ENCODE results near the gene SLC38A3.

The SLC38A3 gene

DNA sequence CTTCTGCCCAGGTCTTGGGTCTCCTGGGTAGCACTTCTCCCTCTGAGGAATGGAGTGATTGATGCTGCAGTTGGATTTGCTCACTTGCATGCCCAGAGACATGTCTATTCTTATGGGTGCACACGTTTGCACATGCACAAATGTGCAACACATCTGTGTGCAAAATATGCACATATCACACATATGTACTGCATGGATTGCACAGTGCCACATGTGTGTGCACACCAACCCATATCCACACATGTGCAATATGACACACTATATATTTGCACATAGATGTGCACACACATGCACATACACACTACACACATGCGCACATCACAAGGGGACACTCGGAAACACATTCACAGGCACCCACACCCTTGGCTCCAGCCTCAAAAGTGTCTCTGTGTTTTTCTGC lies 63.2 kb downstream of the SLC38A3 start:
- H3K9me3 ChIP-seq (ENCODE audit: low read depth, low read length) = no peaks in the 10 kb centered on the region
- H3K4me3 ChIP-seq = no peak overlapping the region
- H3K9ac ChIP-seq (ENCODE audit: insufficient read length) = no peak overlapping the region
- no peak overlapping the region for H3K27ac ChIP-seq
- H3K36me3 ChIP-seq (ENCODE audit: insufficient read depth, low read length) = no peaks in the 10 kb centered on the region
- no peak for DNase-seq (ENCODE audit: low read depth, low spot score)
- TF ChIP-seq EZH2 (IDR thresholded peaks at IDR 0.05) = no peak

DNA sequence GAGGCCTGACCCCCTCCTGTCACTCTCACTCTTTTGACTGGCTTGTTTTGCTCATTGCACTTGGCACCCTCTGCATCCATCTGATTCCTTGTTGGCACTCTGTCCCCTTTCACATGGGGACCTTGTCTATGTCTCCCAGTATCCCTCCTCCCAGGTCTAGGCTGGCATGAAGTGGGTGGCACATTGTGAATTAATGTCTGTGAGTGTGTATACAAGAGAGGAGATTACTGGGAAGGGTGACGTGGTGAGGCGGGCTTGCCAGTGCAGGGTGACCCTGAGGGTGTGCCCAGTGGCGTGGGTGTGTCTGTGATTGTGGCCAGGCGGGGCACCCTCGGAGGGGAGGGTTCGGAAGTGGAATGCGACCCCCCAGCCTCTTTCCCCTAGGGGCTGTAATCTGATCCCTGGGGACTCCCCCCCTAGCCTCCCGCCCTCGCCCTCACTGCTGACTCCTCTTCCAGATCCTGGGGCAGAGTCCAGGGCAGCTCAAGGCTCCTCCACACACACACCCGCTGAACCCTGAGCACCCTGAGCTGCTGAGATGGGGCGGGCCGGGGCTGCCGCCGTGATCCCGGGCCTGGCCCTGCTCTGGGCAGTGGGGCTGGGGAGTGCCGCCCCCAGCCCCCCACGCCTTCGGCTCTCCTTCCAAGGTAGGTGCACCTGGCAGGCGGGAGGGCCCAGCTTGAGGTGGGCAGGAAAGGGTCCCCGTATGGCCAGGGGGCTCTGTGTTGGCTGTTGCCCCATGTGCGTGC lies 63.8 kb downstream of the SLC38A3 start, which contains the start of gene SEMA3B:
Gene SEMA3B (plus strand): TSS at position 445 of the 749 bp plus-strand sequence. CDS start 94 bp downstream, at position 539.
- H3K27ac ChIP-seq = no peak within 1 kb of the TSS
- H3K4me3 ChIP-seq = no peak within 1 kb of the TSS
- TF ChIP-seq FOXP2 (optimal IDR thresholded peaks at IDR 0.05; ENCODE audit: control extremely low read depth, extremely low read length, insufficient read depth) (no peak), POLR2AphosphoS5 (IDR thresholded peaks at IDR 0.05; ENCODE audit: borderline replicate concordance, low read depth, low read length) (no peak), EZH2 (IDR thresholded peaks at IDR 0.05) (no peak)
- no peak within 1 kb of the TSS for H3K9ac ChIP-seq (ENCODE audit: insufficient read length)
- no peak for DNase-seq (ENCODE audit: low read depth, low spot score)
- H3K36me3 ChIP-seq (ENCODE audit: insufficient read depth, low read length) = no peaks in the 10 kb centered on the region
- no peaks in the 10 kb centered on the region for H3K9me3 ChIP-seq (ENCODE audit: low read depth, low read length)

DNA sequence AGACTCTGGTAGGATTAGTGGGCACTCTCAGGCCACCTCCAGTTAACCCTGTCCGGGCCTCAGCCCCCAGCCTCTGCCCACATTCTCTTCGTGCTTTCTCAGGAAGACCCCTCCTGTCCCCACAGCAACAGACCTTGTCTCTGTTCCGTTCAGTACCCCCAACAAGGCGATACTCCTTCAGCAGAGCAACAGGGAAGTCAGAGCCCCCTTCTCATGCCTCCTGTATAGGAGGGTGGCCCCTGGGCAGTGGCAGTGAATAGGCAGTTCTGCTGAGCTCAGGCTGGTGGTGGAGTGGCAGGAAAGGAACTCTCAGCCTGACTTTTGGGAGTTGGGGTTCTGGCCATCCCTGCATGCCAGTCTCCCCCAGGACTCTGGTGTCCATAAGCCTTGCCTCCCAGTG lies 64.4 kb downstream of the SLC38A3 start:
- H3K27ac ChIP-seq = no peak overlapping the region
- no peak overlapping the region for H3K9ac ChIP-seq (ENCODE audit: insufficient read length)
- no peaks in the 10 kb centered on the region for H3K9me3 ChIP-seq (ENCODE audit: low read depth, low read length)
- no peak overlapping the region for H3K4me3 ChIP-seq
- DNase-seq (ENCODE audit: low read depth, low spot score) = no peak
- TF ChIP-seq FOXP2 (optimal IDR thresholded peaks at IDR 0.05; ENCODE audit: control extremely low read depth, extremely low read length, insufficient read depth) = no peak
- TF ChIP-seq EZH2 (IDR thresholded peaks at IDR 0.05) = no peak
- no peak for TF ChIP-seq POLR2AphosphoS5 (IDR thresholded peaks at IDR 0.05; ENCODE audit: borderline replicate concordance, low read depth, low read length)
- H3K36me3 ChIP-seq (ENCODE audit: insufficient read depth, low read length) = no peaks in the 10 kb centered on the region

DNA sequence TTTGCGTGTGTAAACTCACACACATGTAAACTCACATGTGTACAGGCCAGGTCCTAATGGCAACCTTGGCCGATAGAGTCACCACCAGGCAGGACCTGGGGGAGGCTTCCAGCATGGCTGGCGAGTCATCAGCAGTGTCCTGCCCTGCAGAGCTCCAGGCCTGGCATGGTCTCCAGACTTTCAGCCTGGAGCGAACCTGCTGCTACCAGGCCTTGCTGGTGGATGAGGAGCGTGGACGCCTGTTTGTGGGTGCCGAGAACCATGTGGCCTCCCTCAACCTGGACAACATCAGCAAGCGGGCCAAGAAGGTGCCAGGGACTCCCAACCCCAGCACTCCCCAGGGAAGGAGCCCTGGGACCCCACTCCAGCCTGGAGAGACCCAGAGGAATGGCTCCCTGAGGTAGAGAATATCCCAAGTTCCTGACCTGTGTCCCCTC lies 64.9 kb downstream of the SLC38A3 start:
- no peak overlapping the region for H3K9ac ChIP-seq (ENCODE audit: insufficient read length)
- H3K9me3 ChIP-seq (ENCODE audit: low read depth, low read length) = no peaks in the 10 kb centered on the region
- TF ChIP-seq EZH2 (IDR thresholded peaks at IDR 0.05) = no peak
- TF ChIP-seq FOXP2 (optimal IDR thresholded peaks at IDR 0.05; ENCODE audit: control extremely low read depth, extremely low read length, insufficient read depth) = no peak
- no peak for TF ChIP-seq POLR2AphosphoS5 (IDR thresholded peaks at IDR 0.05; ENCODE audit: borderline replicate concordance, low read depth, low read length)
- H3K36me3 ChIP-seq (ENCODE audit: insufficient read depth, low read length) = no peaks in the 10 kb centered on the region
- no peak for DNase-seq (ENCODE audit: low read depth, low spot score)
- no peak overlapping the region for H3K4me3 ChIP-seq
- no peak overlapping the region for H3K27ac ChIP-seq

DNA sequence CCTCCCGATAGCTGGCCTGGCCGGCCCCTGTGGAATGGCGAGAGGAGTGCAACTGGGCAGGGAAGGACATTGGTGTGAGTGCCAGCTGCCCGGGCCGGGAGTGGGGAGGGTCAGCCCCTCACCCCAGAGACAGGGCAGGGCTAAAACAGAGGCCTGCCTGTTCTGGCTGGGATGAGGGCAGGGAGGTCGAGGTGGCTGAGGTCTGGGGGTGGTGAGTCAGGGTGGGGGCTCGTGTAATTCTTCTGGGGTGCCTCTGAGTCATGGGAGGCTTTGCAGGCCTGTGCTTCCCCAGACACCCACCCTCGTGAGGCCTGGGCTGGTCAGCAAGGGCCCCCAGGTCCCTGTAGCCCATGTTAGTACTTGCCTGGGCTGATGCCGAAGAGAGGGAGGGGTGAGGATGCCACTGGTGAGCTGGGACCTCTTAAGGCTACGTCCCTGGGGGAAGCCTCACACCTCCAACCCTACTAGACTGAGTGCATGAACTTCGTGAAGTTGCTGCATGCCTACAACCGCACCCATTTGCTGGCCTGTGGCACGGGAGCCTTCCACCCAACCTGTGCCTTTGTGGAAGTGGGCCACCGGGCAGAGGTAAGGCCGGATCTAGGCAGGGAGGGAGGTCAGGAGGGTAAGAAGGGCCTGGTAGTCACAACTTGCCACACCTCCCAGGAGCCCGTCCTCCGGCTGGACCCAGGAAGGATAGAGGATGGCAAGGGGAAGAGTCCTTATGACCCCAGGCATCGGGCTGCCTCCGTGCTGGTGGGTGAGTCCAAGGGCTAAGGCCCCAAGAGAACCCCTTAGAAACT lies 65.6 kb downstream of the SLC38A3 start:
- no peak overlapping the region for H3K4me3 ChIP-seq
- TF ChIP-seq EZH2 (IDR thresholded peaks at IDR 0.05) (no peak), FOXP2 (optimal IDR thresholded peaks at IDR 0.05; ENCODE audit: control extremely low read depth, extremely low read length, insufficient read depth) (no peak), POLR2AphosphoS5 (IDR thresholded peaks at IDR 0.05; ENCODE audit: borderline replicate concordance, low read depth, low read length) (no peak)
- no peaks in the 10 kb centered on the region for H3K9me3 ChIP-seq (ENCODE audit: low read depth, low read length)
- H3K36me3 ChIP-seq (ENCODE audit: insufficient read depth, low read length) = no peaks in the 10 kb centered on the region
- no peak overlapping the region for H3K9ac ChIP-seq (ENCODE audit: insufficient read length)
- no peak overlapping the region for H3K27ac ChIP-seq
- DNase-seq (ENCODE audit: low read depth, low spot score) = no peak
